ENCODE measurements around the gene C6orf132.
A peak's percentile ranks its signal among the peaks of the same experiment; 100 is the strongest.

C6orf132 gene

DNA sequence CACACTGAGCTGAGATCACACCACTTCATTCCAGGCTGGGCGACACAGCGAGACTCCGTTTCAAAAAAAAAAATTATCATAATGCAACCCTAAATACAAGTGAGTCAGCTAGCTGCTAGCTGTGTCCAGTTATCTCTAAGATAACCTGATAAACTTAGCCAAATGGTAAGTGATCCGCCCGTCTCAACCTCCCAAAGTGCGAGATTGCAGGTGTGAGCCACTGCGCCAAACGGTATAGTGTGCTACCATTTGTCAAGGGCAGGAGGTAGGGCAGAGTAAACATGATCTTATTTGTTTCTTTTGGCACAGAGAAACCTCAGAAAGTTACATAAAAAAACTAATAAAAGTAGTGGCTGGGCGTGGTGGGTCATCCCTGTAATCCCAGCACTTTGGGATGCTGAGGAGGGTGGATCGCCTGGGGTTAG, 4.7 kb upstream of the C6orf132 start (continued):
- peak; percentile 86 for TF ChIP-seq KLF10 (tag by site-specific recombination; IDR thresholded peaks at IDR 0.05)
- TF ChIP-seq ZNF707 (tag by site-specific recombination; IDR thresholded peaks at IDR 0.05), result no peak
- 0 out of 2 replicates have a peak, but pooled peaks have one; percentile 30 for TF ChIP-seq ZNF121 (tag by site-specific recombination; IDR thresholded peaks at IDR 0.05)
- peak; percentile 87 for TF ChIP-seq ZNF843 (tag by site-specific recombination; IDR thresholded peaks at IDR 0.05)
- TF ChIP-seq ZNF223 (tag by site-specific recombination; IDR thresholded peaks at IDR 0.05), result no peak
- peak; percentile 95 for TF ChIP-seq WT1 (tag by site-specific recombination; IDR thresholded peaks at IDR 0.05)
- TF ChIP-seq, protein P1, sequence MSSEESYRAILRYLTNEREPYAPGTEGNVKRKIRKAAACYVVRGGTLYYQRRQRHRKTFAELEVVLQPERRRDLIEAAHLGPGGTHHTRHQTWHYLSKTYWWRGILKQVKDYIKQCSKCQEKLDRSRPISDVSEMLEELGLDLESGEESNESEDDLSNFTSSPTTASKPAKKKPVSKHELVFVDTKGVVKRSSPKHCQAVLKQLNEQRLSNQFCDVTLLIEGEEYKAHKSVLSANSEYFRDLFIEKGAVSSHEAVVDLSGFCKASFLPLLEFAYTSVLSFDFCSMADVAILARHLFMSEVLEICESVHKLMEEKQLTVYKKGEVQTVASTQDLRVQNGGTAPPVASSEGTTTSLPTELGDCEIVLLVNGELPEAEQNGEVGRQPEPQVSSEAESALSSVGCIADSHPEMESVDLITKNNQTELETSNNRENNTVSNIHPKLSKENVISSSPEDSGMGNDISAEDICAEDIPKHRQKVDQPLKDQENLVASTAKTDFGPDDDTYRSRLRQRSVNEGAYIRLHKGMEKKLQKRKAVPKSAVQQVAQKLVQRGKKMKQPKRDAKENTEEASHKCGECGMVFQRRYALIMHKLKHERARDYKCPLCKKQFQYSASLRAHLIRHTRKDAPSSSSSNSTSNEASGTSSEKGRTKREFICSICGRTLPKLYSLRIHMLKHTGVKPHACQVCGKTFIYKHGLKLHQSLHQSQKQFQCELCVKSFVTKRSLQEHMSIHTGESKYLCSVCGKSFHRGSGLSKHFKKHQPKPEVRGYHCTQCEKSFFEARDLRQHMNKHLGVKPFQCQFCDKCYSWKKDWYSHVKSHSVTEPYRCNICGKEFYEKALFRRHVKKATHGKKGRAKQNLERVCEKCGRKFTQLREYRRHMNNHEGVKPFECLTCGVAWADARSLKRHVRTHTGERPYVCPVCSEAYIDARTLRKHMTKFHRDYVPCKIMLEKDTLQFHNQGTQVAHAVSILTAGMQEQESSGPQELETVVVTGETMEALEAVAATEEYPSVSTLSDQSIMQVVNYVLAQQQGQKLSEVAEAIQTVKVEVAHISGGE (tag by site-specific recombination; conservative IDR thresholded peaks at IDR 0.05; ENCODE audit: low read depth), result no peak
- TF ChIP-seq SP3 (tag by site-specific recombination; IDR thresholded peaks at IDR 0.05), result 0 out of 2 replicates have a peak, but pooled peaks have one; percentile 12
- no peak for TF ChIP-seq ZNF202 (tag by site-specific recombination; IDR thresholded peaks at IDR 0.05; ENCODE audit: borderline replicate concordance)
- TF ChIP-seq, protein P2, sequence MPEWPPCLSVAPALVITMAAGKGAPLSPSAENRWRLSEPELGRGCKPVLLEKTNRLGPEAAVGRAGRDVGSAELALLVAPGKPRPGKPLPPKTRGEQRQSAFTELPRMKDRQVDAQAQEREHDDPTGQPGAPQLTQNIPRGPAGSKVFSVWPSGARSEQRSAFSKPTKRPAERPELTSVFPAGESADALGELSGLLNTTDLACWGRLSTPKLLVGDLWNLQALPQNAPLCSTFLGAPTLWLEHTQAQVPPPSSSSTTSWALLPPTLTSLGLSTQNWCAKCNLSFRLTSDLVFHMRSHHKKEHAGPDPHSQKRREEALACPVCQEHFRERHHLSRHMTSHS (tag by site-specific recombination; IDR thresholded peaks at IDR 0.05), result no peak
- TF ChIP-seq ZNF394 (tag by site-specific recombination; IDR thresholded peaks at IDR 0.05; ENCODE audit: borderline replicate concordance), result no peak
- TF ChIP-seq ZNF596 (tag by site-specific recombination; IDR thresholded peaks at IDR 0.05), result no peak
- TF ChIP-seq OVOL3 (tag by site-specific recombination; IDR thresholded peaks at IDR 0.05), result peak; percentile 70; the same call in 1 of the 2 replicates
- peak; percentile 68 for TF ChIP-seq FEZF1 (tag by site-specific recombination; IDR thresholded peaks at IDR 0.05)
- TF ChIP-seq ZNF366 (tag by site-specific recombination; conservative IDR thresholded peaks at IDR 0.05), result peak; percentile 81
- TF ChIP-seq ZNF600 (tag by site-specific recombination; IDR thresholded peaks at IDR 0.05), result peak; percentile 39; the same call in 1 of the 2 replicates
- no peak for TF ChIP-seq PRDM1 (tag by site-specific recombination; IDR thresholded peaks at IDR 0.05)
- no peak for TF ChIP-seq BCL11A (tag by site-specific recombination; IDR thresholded peaks at IDR 0.05; ENCODE audit: low read depth)
- TF ChIP-seq ZNF514 (tag by site-specific recombination; IDR thresholded peaks at IDR 0.05), result no peak
- TF ChIP-seq ZFP37 (tag by site-specific recombination; IDR thresholded peaks at IDR 0.05), result no peak
- no peak for TF ChIP-seq ZFHX2 (tag by site-specific recombination; conservative IDR thresholded peaks at IDR 0.05)
- no peak for TF ChIP-seq ZNF391 (tag by site-specific recombination; IDR thresholded peaks at IDR 0.05; ENCODE audit: borderline replicate concordance, low read depth)
- no peak for TF ChIP-seq SCRT2 (tag by site-specific recombination; IDR thresholded peaks at IDR 0.05)
- TF ChIP-seq ZNF23 (tag by site-specific recombination; IDR thresholded peaks at IDR 0.05; ENCODE audit: borderline replicate concordance), result no peak
- no peak for TF ChIP-seq ZNF324 (tag by site-specific recombination; IDR thresholded peaks at IDR 0.05)
- TF ChIP-seq ZBTB21 (tag by site-specific recombination; IDR thresholded peaks at IDR 0.05), result no peak
- TF ChIP-seq, protein P3, sequence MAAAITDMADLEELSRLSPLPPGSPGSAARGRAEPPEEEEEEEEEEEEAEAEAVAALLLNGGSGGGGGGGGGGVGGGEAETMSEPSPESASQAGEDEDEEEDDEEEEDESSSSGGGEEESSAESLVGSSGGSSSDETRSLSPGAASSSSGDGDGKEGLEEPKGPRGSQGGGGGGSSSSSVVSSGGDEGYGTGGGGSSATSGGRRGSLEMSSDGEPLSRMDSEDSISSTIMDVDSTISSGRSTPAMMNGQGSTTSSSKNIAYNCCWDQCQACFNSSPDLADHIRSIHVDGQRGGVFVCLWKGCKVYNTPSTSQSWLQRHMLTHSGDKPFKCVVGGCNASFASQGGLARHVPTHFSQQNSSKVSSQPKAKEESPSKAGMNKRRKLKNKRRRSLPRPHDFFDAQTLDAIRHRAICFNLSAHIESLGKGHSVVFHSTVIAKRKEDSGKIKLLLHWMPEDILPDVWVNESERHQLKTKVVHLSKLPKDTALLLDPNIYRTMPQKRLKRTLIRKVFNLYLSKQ (tag by site-specific recombination; IDR thresholded peaks at IDR 0.05; ENCODE audit: borderline replicate concordance), result no peak
- TF ChIP-seq GLI2 (tag by site-specific recombination; IDR thresholded peaks at IDR 0.05; ENCODE audit: borderline replicate concordance, low read depth), result no peak
- TF ChIP-seq MYNN (tag by site-specific recombination; IDR thresholded peaks at IDR 0.05; ENCODE audit: borderline replicate concordance), result no peak
- TF ChIP-seq HOXC10 (CRISPR knock-in tag; IDR thresholded peaks at IDR 0.05), result no peak
- TF ChIP-seq ZNF629 (tag by site-specific recombination; IDR thresholded peaks at IDR 0.05), result peak; percentile 68; the same call in 1 of the 2 replicates
- TF ChIP-seq ZNF157 (tag by site-specific recombination; IDR thresholded peaks at IDR 0.05), result no peak
- TF ChIP-seq, protein P4, sequence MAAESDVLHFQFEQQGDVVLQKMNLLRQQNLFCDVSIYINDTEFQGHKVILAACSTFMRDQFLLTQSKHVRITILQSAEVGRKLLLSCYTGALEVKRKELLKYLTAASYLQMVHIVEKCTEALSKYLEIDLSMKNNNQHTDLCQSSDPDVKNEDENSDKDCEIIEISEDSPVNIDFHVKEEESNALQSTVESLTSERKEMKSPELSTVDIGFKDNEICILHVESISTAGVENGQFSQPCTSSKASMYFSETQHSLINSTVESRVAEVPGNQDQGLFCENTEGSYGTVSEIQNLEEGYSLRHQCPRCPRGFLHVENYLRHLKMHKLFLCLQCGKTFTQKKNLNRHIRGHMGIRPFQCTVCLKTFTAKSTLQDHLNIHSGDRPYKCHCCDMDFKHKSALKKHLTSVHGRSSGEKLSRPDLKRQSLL (tag by site-specific recombination; IDR thresholded peaks at IDR 0.05), result no peak
- peak; percentile 55 for TF ChIP-seq KLF9 (tag by site-specific recombination; IDR thresholded peaks at IDR 0.05; ENCODE audit: low read depth)
- TF ChIP-seq ZNF175 (tag by site-specific recombination; IDR thresholded peaks at IDR 0.05), result no peak
- no peak for TF ChIP-seq ZNF624 (tag by site-specific recombination; IDR thresholded peaks at IDR 0.05)
- TF ChIP-seq ZFP3 (tag by site-specific recombination; IDR thresholded peaks at IDR 0.05; ENCODE audit: low read depth), result no peak
- TF ChIP-seq ZNF837 (tag by site-specific recombination; IDR thresholded peaks at IDR 0.05), result no peak
